Activated T-helper 1 cell treated with Interleukin-2 at 50 U/mL for 16 hours (primary cell): ENCODE measurements around the gene HMGXB3.

Experiments used
- DNase-seq: peaks from one replicate; pipeline ENCODE4 v3.0.0-alpha.2; 2020; ENCODE audit warnings: low read depth

HMGXB3 gene

GRCh38 chr5:149990518-149991376 lies 9.8 kb upstream of the HMGXB3 start:
- peak; percentile 35 for DNase-seq

GRCh38 chr5:149993471-149993870 lies 7.1 kb upstream of the HMGXB3 start:
- no peak for DNase-seq

- DNase-seq, result no peak
These were observed 4.9 kb upstream of the HMGXB3 start for GRCh38 chr5:149995385-149996204.

GRCh38 chr5:149996205-149996890 lies 4.2 kb upstream of the HMGXB3 start:
- no peak for DNase-seq

- no peak for DNase-seq
These were observed 2.3 kb upstream of the HMGXB3 start for GRCh38 chr5:149998281-149998680.

- DNase-seq, result no peak
These were observed 1.2 kb upstream of the HMGXB3 start for GRCh38 chr5:149999359-149999758.

GRCh38 chr5:149999866-150000255 lies 678 bp upstream of the HMGXB3 start:
- no peak for DNase-seq

GRCh38 chr5:150000990-150001659 lies 586 bp downstream of the HMGXB3 start:
- DNase-seq, result no peak

- peak; percentile 38 for DNase-seq
These were observed 1.3 kb downstream of the HMGXB3 start for GRCh38 chr5:150001660-150002486.

GRCh38 chr5:150006318-150006717 lies 5.8 kb downstream of the HMGXB3 start:
- DNase-seq, result no peak

- DNase-seq, result no peak
These were observed 6.5 kb downstream of the HMGXB3 start for GRCh38 chr5:150007050-150007449.

GRCh38 chr5:150009671-150010387 lies 9.3 kb downstream of the HMGXB3 start:
- DNase-seq, result no peak

- no peak for DNase-seq
These were observed 13.4 kb downstream of the HMGXB3 start for GRCh38 chr5:150013931-150014330.

- DNase-seq, result no peak
These were observed 13.9 kb downstream of the HMGXB3 start for GRCh38 chr5:150014456-150014855.

GRCh38 chr5:150015415-150015814 lies 14.9 kb downstream of the HMGXB3 start:
- no peak for DNase-seq

- DNase-seq, result no peak
These were observed 16.0 kb downstream of the HMGXB3 start for GRCh38 chr5:150016537-150016936.

- DNase-seq, result no peak
These were observed 16.9 kb downstream of the HMGXB3 start for GRCh38 chr5:150017226-150018005.

- no peak for DNase-seq
These were observed 19.7 kb downstream of the HMGXB3 start for GRCh38 chr5:150020249-150020648.

- no peak for DNase-seq
These were observed 21.1 kb downstream of the HMGXB3 start for GRCh38 chr5:150021491-150022157.
